Measurements from ENCODE around the gene TBKBP1.

Gene TBKBP1

GRCh38 chr17:47711366-47712099 is 17.6 kb downstream of the TBKBP1 start:
- peaks cover 2% of the 10 kb centered on the region for H3K27me3 ChIP-seq (ENCODE audit: insufficient read depth, low read length, poor library complexity)
- ATAC-seq (ENCODE audit: insufficient read depth, low read depth) = no peak
- no peaks in the 10 kb centered on the region for H3K4me1 ChIP-seq (ENCODE audit: insufficient read depth, low read length)
- H2AFZ ChIP-seq (ENCODE audit: low read depth, low read length) = no peak overlapping the region
- no peaks in the 10 kb centered on the region; the same call in 1 of the 2 replicates for H4K20me1 ChIP-seq (ENCODE audit: insufficient read depth, low read length)
- DNase-seq = no peak
- no peak for TF ChIP-seq EZH2 (IDR thresholded peaks at IDR 0.05; ENCODE audit: borderline replicate concordance, low read depth, low read length, severe bottlenecking)
- no peak for TF ChIP-seq CTCF (IDR thresholded peaks at IDR 0.05; ENCODE audit: borderline replicate concordance, extremely low read depth, low read length, poor library complexity, severe bottlenecking)
- H3K4me2 ChIP-seq (ENCODE audit: insufficient read depth, low read length) = no peak overlapping the region
- H3K27ac ChIP-seq (ENCODE audit: low read length) = no peak overlapping the region
- H3K4me3 ChIP-seq (ENCODE audit: low read depth in 1 of 2, low read length in 2 of 2) = no peak overlapping the region
- H3K79me2 ChIP-seq (ENCODE audit: insufficient read depth, low read length) = no peaks in the 10 kb centered on the region
- H3K9ac ChIP-seq (ENCODE audit: low read depth, low read length) = no peak overlapping the region
- H3K36me3 ChIP-seq (ENCODE audit: insufficient read depth, low read length) = no peaks in the 10 kb centered on the region
- H3K9me3 ChIP-seq (ENCODE audit: insufficient read depth, low read length, severe bottlenecking) = no peaks in the 10 kb centered on the region

GRCh38 chr17:47712330-47713023 is 18.5 kb downstream of the TBKBP1 start:
- Histone ChIP-seq H3K27ac (ENCODE audit: low read length) (no peak overlapping the region), H3K4me3 (ENCODE audit: low read depth in 1 of 2, low read length in 2 of 2) (no peak overlapping the region), H3K4me2 (ENCODE audit: insufficient read depth, low read length) (no peak overlapping the region), H3K9me3 (ENCODE audit: insufficient read depth, low read length, severe bottlenecking) (no peaks in the 10 kb centered on the region), H3K79me2 (ENCODE audit: insufficient read depth, low read length) (no peaks in the 10 kb centered on the region), H3K27me3 (ENCODE audit: insufficient read depth, low read length, poor library complexity) (peaks cover 2% of the 10 kb centered on the region), H3K9ac (ENCODE audit: low read depth, low read length) (no peak overlapping the region), H4K20me1 (ENCODE audit: insufficient read depth, low read length) (no peaks in the 10 kb centered on the region; the same call in 1 of the 2 replicates), H2AFZ (ENCODE audit: low read depth, low read length) (no peak overlapping the region), H3K36me3 (ENCODE audit: insufficient read depth, low read length) (no peaks in the 10 kb centered on the region), H3K4me1 (ENCODE audit: insufficient read depth, low read length) (peaks cover 3% of the 10 kb centered on the region)
- no peak for ATAC-seq (ENCODE audit: insufficient read depth, low read depth)
- no peak for TF ChIP-seq EZH2 (IDR thresholded peaks at IDR 0.05; ENCODE audit: borderline replicate concordance, low read depth, low read length, severe bottlenecking)
- no peak for TF ChIP-seq CTCF (IDR thresholded peaks at IDR 0.05; ENCODE audit: borderline replicate concordance, extremely low read depth, low read length, poor library complexity, severe bottlenecking)
- DNase-seq = no peak

GRCh38 chr17:47713980-47714700 is 20.2 kb downstream of the TBKBP1 start:
- Histone ChIP-seq H3K79me2 (ENCODE audit: insufficient read depth, low read length) (no peaks in the 10 kb centered on the region), H3K4me2 (ENCODE audit: insufficient read depth, low read length) (no peak overlapping the region)

More at GRCh38 chr17:47713980-47714700, 20.2 kb downstream of the TBKBP1 start:
- no peak overlapping the region for H2AFZ ChIP-seq (ENCODE audit: low read depth, low read length)
- peaks cover 4% of the 10 kb centered on the region; the same call in 1 of the 2 replicates for H4K20me1 ChIP-seq (ENCODE audit: insufficient read depth, low read length)
- H3K9ac ChIP-seq (ENCODE audit: low read depth, low read length) = no peak overlapping the region
- ATAC-seq (ENCODE audit: insufficient read depth, low read depth) = no peak
- no peaks in the 10 kb centered on the region for H3K9me3 ChIP-seq (ENCODE audit: insufficient read depth, low read length, severe bottlenecking)
- H3K27me3 ChIP-seq (ENCODE audit: insufficient read depth, low read length, poor library complexity) = peaks cover 13% of the 10 kb centered on the region
- H3K4me3 ChIP-seq (ENCODE audit: low read depth in 1 of 2, low read length in 2 of 2) = no peak overlapping the region
- TF ChIP-seq EZH2 (IDR thresholded peaks at IDR 0.05; ENCODE audit: borderline replicate concordance, low read depth, low read length, severe bottlenecking) (no peak), CTCF (IDR thresholded peaks at IDR 0.05; ENCODE audit: borderline replicate concordance, extremely low read depth, low read length, poor library complexity, severe bottlenecking) (peak; percentile 22)
- no peak for DNase-seq
- peaks cover 20% of the 10 kb centered on the region for H3K4me1 ChIP-seq (ENCODE audit: insufficient read depth, low read length)
- H3K36me3 ChIP-seq (ENCODE audit: insufficient read depth, low read length) = no peaks in the 10 kb centered on the region
- H3K27ac ChIP-seq (ENCODE audit: low read length) = no peak overlapping the region
